GM19023 (cell line): ENCODE data around the gene AUH.

Experiments used
- ATAC-seq: cut with Tn5 transposase; IDR thresholded peaks from one replicate; pipeline ENCODE4 v1.9.1; 2021; ENCODE audit warnings: mild to moderate bottlenecking, moderate library complexity; ENCODE audit not compliant: unreplicated experiment

The AUH gene

DNA sequence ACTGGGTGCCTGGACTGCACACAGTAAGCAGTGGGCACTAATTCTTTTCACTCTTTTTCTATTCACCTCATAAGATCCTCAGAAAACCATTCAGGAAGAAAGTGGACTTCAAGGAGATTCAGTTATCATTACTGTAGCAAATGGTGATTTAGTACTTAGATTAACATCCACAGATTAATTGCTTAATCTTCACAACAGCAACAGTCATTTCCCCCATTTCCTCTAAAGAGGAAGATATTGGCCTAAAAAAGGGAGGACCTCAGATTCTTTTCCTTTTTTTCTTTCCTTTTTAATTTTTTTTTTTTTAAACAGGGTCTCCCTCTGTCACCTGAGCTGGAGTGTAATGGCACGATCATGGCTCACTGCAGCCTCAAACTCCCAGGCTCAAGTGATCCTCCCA lies 64.4 kb downstream of the AUH start:
- no peak for ATAC-seq

DNA sequence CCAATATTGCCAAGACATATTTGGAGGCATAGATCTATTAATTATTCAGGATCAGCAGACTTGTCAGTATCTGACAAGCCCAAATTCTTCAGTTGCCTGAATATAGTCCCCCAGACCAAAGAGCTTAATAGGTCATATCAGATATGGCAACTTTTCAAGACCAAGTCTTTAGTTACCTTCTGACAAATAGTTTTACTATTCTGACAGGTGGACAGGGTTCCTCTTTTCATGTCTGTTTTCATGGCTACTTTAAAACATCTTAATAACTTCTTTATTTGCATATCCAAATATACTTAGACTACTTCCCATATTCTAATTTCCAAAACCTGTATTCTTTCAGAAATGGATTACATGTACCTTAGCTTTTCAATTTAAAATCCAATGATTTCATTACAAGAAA lies 65.4 kb downstream of the AUH start:
- ATAC-seq, result no peak

DNA sequence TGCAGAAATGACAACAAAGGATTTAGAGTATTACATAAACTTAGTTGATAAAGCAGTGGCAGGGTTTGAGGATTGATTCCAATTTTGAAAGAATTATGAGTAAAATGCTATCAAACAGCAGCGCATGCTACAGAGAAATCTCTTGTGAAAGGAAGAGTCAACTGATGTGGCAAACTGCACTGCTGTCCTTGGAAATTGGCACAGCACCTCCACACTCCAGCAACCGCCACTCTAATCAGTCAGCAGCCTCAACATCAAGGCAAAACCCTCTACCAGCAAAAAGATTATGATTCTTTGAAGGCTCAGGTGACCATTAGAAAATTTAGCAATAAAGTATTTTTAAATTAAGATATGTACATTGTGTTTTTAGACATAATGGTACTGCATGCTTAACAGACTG lies 66.4 kb downstream of the AUH start:
- no peak for ATAC-seq

DNA sequence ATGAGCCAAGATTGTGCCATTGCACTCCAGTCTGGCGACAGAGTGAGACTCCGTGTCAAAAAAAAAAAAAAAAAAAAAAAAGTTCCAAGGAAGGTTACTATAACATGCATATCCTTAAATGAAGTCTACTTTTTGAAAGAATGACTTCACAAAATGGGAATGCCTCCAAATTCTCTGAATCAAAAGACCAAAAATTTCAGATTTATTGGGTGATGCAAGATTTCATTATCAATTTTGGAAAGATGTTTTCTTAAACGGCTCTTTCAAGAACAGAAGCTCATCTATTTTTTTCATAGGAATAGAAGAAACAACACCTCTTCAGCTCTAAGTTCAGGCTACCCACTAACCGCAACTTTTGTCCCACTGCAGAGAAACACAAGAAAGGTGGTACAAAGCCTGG lies 69.9 kb downstream of the AUH start:
- no peak for ATAC-seq

DNA sequence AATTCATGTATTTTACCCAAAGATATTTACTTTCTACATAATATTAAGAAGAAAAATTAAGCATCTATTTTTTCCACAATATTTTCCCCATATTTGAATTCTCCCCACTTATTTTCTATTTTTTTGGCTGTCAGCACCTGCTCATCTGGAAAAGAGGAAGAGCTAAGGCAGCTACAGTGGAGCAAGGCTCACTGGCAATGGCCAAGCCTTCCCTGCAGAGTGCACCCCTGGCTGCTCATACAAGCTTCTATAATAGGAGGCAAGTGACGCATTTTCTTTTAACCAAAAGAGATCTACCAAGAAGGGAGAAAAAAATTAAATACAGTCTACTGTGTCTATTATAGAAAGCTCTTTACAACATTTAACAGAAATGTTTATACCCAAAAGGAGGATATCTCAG lies 72.5 kb downstream of the AUH start:
- ATAC-seq, result no peak

DNA sequence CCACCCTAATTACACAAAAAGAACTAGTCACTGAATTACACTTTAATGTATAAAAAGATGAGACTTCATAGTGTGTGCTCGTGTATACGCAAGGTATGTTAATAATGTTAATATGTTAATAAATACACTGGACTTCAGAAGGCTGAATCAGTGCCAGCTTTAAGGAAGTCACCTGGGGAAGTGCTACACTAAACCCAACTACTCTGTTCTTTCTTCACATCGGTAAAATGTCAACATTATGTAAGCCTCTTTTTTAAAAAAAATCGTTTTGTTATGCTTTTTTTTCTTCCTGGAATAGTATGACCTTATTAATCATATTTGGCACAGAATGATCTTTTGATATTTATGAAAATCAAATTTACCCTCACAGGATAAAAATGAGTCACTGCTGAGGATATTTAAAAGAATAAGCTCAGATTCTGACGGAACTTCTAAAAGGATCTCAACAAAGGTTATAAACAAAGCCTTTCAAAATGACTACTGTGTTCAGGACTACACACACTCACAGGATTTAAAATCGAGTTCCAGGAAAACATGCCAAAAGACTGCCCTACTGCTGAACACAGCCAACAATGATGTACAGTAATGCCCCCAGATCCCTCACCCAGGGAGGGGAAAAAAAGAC lies 75.9 kb downstream of the AUH start:
- ATAC-seq, result no peak

DNA sequence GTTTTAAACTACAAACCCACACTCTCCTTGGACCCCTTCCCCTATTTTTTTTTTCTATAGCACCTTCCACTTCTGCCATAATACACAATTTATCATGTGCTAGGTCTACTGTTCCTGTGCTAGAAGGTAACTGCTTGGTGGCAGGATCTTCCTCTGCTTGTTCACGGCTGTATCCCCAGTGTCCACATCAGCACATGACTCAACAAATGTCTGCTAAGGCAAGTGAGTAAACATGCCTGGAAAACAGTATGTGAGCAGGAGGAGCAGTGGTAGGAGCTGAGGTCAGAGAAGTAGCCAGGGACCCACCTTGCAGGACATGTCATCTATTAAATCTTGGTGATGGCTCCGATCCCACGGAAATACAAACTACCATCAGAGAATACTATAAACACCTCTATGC lies 79.4 kb downstream of the AUH start:
- ATAC-seq, result no peak

DNA sequence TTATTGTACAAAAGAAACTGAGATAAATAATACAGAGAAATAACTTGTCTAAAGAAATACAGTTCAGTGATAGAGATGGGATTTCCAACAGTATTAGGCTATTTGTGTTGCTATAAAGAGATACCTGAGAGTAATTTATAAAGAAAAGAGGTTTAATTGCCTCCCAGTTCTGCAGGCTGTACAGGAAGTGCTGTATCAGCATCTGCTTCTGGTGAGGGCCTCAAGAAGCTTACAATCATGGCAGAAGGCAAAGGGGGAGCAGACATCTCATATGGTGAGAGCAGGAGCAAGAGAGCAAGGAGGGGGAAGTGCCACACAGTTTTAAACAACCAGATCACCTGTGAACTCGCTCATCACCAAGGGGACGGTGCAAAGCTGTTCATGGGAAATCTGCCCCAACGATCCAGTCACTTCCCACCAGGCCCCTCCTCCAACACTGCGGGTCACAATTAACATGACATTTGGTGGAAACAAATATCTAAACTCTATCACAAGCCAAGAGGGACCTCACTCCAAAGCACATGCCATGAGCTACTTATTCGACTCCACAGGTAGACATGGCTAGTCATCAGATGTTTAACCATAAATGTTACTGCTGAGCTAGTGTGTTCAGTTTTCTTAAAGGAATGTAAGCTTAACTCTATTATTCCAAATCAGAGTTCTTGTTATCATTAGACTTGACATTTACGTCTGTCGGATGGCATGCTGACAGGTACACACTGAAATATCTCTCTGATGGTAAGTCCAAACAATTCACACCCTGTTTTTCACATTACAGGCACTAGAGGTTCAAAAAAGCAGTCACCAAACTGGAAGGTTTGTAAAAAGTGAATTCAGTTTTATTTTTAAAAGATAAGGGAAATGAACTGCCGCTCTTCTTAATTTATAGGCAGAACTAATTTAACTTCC lies 82.2 kb downstream of the AUH start:
- no peak for ATAC-seq

DNA sequence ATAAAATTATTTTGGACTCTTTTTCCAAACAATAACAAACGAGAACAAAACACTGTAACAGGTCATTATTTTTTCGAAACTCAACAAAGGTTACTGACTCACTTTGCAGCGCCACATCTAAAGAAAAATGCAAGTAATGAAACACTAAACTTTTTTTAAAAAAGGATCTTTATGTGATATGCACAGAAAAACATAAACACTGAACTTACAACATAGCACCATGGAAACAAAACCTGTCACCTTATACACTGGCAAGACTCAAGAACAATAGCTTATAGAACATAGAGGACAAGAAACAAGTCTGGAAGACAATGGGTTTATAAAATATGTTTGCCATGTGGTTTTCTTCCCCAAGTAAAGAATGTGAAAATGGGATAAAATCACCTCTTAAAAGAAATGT lies 85.2 kb downstream of the AUH start:
- no peak for ATAC-seq

DNA sequence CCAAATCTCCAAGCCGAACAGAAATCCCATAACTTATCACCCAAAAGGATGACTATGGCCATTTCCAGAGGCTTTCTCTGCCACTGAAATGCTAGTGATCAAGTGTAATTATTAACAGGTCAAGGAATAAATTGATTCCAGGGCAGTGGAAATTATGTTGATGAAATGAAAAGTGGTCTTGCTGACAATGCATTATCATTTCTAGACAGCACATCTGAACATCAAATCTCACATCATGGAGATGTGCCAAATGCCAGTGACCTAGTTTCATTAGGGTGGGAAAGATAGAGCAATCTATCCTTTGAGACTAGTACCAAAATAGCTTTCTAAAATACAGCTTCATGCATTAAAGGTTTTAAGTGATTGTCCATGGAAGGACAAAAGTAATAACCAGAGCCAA lies 86.1 kb downstream of the AUH start:
- ATAC-seq, result no peak

DNA sequence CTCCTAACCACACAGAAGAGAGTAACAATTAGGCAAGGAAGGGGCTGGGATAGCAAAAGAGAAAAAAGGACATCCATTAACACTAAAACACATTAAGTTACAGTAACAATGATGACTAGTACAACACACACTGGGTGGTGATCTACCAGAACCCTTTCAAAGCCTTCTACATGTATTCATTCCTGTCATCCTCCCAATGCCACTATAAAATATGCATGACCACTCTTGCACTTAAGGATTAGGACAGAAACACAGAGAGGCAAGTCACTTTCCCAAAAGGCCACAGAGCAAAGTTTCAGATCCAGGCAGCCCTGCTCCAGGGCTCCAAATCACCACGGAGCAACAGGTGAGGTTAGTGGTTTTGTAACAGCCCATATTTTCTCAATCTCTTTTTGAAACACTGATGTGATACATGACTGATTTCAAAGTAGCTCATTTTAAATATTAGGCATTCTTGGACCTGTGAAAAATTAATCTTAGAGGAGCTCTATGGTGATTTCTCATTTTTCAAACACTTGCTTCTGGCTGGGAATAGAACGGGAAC lies 86.7 kb downstream of the AUH start:
- no peak for ATAC-seq

DNA sequence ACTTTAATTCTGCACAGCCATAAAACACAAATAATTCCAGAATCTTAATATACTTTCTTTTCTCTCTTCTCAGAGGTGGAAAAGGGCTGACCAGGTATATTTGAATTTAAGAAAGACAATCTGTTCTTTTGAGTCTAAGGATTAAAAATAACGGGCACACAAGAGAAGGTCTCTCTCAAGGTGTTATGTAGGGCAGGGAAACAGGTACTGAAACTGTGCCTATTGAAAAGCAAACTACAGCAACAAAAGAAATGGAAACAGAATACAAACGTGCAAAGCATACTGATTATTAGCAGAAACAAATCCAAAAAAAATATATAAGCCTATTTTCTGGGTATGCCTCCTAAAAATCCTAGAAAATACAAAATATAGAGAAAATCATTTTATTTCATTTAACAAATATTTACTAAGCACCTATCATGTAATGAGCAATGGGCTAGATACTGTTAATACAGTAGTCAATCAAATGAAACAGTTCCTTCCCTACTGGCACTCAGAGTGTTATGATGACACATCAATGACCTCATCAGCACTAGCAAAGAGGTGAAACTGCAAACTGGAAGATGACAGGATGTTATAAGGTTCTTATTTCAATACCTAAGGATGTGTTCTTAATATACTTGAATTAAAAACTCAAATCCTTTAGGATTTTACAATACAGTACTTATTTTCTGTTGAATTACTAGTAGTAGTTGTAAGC lies 87.7 kb downstream of the AUH start:
- ATAC-seq, result no peak

DNA sequence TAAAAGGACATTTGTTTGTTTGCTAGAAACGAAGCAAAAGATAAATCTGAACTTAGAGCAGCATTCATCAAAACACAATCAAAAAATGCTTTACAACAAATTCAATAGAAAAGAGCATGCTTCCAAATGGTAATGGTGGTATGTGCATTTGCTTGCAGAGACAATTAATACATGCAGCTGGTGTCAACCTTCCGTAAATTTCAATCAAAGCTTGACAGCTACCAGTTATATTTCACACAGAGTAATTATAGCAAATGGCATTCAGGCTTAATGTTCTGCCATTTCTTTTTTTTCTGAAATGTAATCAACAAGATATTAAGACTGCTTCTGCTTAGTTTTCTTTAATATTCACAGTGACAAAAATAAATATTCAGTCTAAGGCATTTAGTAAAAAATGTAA lies 90.6 kb downstream of the AUH start:
- no peak for ATAC-seq

DNA sequence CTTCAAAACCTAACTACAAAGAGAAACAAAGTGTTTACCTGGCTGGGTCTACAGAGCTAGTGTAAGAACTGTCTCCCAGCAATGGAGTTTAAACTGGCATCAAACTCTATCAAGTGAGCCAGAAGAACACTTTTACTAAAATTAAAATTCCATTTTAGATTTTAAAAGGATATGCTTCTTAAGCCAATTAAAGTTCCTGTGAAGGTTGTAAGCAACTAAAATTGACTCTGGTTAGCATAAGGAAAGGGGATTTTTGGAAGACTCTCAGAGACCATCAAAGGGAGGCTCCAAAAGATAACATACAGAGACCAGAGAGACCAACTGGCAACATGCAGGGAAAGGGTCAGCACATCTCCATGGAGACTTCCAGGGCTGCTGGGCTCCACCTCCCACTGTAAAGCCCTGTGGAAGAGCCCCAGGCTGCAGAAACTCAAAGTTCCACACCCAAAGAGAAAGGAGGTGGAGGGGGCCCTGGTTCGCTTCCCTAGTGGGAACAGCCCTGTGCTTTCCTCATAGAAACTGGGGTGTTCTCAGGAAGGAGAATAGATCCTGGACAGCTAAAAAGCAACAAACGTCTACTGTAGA lies 91.7 kb downstream of the AUH start:
- no peak for ATAC-seq

DNA sequence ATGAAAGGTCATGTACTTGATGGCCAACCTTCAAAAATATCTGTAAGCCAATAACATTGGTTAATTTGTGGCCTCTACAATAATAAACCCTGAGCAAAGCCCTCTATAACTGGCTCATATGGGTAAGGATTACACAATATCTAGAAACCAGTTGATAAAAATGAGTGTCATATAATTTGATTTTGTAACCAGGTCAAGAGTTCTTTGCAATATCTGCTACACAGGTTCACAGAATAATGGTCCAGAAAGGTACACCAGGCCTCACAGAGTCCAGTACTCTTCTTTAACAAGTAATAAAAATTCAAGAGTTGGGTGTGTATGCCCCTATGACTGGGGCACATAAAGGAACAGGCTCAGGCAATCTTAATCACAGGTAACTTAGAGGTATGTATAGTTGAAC lies 95.3 kb downstream of the AUH start:
- no peak for ATAC-seq

DNA sequence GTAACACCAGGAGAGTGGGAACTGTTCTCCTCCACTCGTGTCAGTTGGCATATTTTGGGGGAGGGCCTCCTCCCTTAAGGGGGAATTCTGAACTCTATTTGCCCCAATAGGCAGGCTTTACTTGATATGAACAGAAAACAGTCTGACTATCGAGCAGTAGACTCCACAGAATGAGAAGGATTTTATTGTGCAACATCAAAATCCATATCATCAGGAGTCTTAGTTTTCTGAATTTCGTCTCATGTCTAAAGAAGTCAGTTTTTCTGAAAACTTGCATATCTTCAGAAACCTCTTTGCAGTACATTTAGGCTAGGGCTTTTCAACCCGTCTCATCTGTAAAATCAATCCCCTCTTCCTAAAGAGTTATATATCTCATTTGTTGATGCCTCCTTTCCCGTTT lies 96.2 kb downstream of the AUH start:
- ATAC-seq, result no peak

DNA sequence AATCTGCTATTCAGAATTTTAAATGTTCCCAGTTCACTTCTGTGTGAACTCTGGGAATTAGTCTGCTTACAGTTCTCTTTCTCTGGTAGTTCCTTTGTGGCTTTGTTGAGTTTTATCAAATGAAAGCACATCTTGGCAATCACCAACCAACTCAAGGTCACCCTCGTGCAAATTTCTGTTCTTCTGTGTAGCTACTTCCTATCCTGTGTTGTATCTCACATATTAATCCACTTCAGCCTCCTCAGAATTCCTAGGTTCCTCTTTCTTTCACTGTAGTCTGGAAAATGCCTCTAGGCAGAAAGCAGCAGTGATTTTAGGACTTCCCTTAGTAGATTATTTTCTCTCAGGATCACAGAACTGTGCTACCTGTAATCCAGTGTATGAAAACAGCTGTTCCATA lies 100.3 kb downstream of the AUH start:
- ATAC-seq, result no peak

DNA sequence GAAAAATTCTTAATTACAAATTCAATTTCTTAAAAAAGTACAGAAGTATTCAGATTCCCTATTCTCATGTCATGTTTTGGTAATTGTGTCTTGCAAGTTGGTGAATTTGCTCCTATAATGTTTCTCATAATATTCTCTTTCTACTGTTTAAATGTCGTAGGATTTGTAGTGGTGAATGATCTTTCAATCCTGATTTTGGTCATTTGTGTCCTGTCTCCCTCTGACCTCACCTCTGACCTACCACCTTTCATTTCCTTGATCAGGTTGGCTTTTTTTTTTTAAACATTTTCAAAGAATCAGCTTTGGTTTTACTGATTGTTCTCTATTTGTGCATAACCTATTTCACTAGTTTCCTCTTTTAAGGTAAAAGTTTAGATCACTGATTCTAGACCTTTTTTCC lies 102.6 kb downstream of the AUH start:
- ATAC-seq, result no peak

DNA sequence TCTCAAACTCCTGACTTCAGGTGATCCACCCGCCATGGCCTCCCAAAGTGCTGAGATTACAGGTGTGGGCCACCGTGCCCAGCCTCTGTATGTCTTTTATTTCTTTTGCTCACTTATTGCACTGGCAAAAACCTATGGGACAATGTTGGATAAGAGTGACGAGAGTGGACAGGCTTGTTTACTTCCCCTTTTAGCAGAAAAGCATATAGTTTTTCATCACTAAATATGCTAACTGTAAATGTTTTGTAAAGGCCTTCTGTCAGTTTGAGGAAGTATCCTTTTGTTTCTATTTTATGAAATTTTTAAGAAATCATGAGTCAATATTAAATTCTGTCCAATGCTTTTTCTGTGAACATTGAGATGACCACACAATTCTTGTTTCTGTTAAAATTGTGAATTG lies 103.3 kb downstream of the AUH start:
- no peak for ATAC-seq

DNA sequence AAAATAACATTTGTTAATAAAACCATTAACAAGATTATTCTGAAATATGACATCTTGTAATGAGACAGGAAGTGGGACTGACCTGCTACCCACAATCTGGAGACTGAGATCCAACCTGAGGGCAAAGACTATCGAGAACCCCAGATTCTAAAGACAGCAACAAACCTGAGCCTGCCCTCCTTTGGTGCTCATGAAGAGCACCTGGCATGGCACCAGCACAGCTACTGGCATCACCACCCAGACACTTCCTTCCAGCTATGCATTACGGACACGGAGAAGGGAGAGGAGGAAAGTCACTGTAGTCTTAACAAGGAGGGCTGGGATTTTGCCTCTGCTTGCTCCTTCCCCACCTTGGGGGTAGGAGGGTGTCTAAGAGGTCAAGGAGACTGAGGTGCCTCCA lies 105.5 kb downstream of the AUH start:
- no peak for ATAC-seq

DNA sequence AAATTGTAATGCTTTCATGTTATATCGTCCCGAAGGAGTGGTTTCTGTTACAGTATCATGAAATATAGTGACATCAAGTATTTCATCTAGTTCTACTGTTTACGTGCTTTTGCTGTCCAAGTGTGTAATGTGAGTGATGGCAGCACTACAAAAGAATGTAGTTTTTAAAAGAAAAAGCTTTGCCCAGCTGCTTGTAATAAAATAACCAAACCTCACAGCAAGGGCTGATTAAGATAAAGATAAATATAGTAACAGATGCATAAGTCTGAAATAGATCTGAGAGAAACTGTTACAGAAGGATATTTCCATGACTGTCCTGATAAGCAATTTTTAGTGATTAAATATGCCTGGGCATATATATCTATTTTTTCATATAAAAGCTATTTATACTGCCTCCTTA lies 106.4 kb downstream of the AUH start:
- no peak for ATAC-seq
